Thoracic aorta (tissue), 2 donors: ENCODE results near the gene PITPNC1. TPM values are rescaled to one million over a fixed set of nuclear protein-coding genes. Genes with fewer than 3 reads are reported as not detected.

Experiments used
- ATAC-seq: fragments of 150-250 bp; one replicate; pipeline ENCODE4 v1.8.0; 2017; ENCODE audit warnings: low read depth; ENCODE audit not compliant: insufficient number of reproducible peaks, low FRiP score
- DNase-seq: peaks from one replicate; pipeline ENCODE4 v3.0.0-alpha.2; 2020; ENCODE audit warnings: low spot score
- H3K27ac ChIP-seq, 2 donors: fragments of 200-600 bp; sonication (generic); 1 replicate in 1 of 2; 2 replicates in 1 of 2; pipeline ENCODE4 v1.5.1; 2016; ENCODE audit warnings: mild to moderate bottlenecking in 2 of 2, moderate library complexity in 2 of 2
- H3K27me3 ChIP-seq: fragments of 200-600 bp; sonication (generic); replicated peaks from 2 replicates; pipeline ENCODE4 v1.6.0; 2016; ENCODE audit warnings: mild to moderate bottlenecking; ENCODE audit not compliant: insufficient read depth
- H3K36me3 ChIP-seq: fragments of 200-600 bp; sonication (generic); one replicate; pipeline ENCODE4 v1.5.1; 2016
- H3K4me1 ChIP-seq, 2 donors: fragments of 200-600 bp; sonication (generic); 1 replicate in 1 of 2; 2 replicates in 1 of 2; pipeline versions ENCODE4 v1.5.1 to v1.6.0; 2016; ENCODE audit warnings: low read depth in 2 of 2, mild to moderate bottlenecking in 1 of 2; ENCODE audit not compliant: control insufficient read depth in 1 of 2
- H3K4me3 ChIP-seq: fragments of 200-600 bp; sonication (generic); 2 replicates; pipeline ENCODE4 v1.5.1; 2016; ENCODE audit warnings: mild to moderate bottlenecking
- H3K9me3 ChIP-seq: fragments of 200-600 bp; sonication (generic); 2 replicates; pipeline ENCODE4 v1.5.1; 2016
- CTCF ChIP-seq: fragments of 200-600 bp; sonication (generic); IDR thresholded peaks from one replicate; pipeline ENCODE4 v1.5.1; 2019; ENCODE audit warnings: antibody characterized with exemption
- total RNA-seq, 2 donors: library from RNA; depleted of rRNA; stranded (reverse); fragments of >200 nt; gene quantifications; one replicate each; pipeline versions ENCODE4 v1.1.0 to v1.2.3, GENCODE V29; 2016

PITPNC1 gene
- total RNA-seq, 2 donors from 2014 or later: 8.4 to 28.8 TPM

GRCh38 chr17:67605256-67605912 lies 228.3 kb downstream of the PITPNC1 start:
- TF ChIP-seq CTCF: no peak
- H3K27ac ChIP-seq: no peak overlapping the region
- H3K4me1 ChIP-seq: peaks cover 7 to 27% of the 10 kb centered on the region in 2 donors
- DNase-seq (no peak), ATAC-seq (no peak)
- H3K27me3 ChIP-seq: no peaks in the 10 kb centered on the region
- H3K9me3 ChIP-seq: no peaks in the 10 kb centered on the region
- H3K36me3 ChIP-seq: no peaks in the 10 kb centered on the region
- H3K4me3 ChIP-seq: no peak overlapping the region

GRCh38 chr17:67606471-67606870 lies 229.4 kb downstream of the PITPNC1 start:
- no peak for TF ChIP-seq CTCF
- DNase-seq (no peak), ATAC-seq (no peak)
- H3K27ac ChIP-seq: no peak overlapping the region
- no peaks in the 10 kb centered on the region for H3K9me3 ChIP-seq
- peaks cover 7 to 27% of the 10 kb centered on the region in 2 donors for H3K4me1 ChIP-seq
- H3K36me3 ChIP-seq: no peaks in the 10 kb centered on the region
- H3K27me3 ChIP-seq: no peaks in the 10 kb centered on the region
- H3K4me3 ChIP-seq: no peak overlapping the region

- ATAC-seq (no peak), DNase-seq (no peak)
- Histone ChIP-seq H3K27ac (no peak overlapping the region), H3K36me3 (no peaks in the 10 kb centered on the region), H3K4me1 (peaks cover 7 to 27% of the 10 kb centered on the region in 2 donors), H3K4me3 (no peak overlapping the region), H3K9me3 (no peaks in the 10 kb centered on the region), H3K27me3 (no peaks in the 10 kb centered on the region)
- TF ChIP-seq CTCF: no peak
Observed at GRCh38 chr17:67606896-67607604, 230.0 kb downstream of the PITPNC1 start.

- no peak for TF ChIP-seq CTCF
- H3K36me3 ChIP-seq: no peaks in the 10 kb centered on the region
- H3K9me3 ChIP-seq: no peaks in the 10 kb centered on the region
- no peak overlapping the region for H3K27ac ChIP-seq
- ATAC-seq (no peak), DNase-seq (no peak)
- H3K4me3 ChIP-seq: no peak overlapping the region
- H3K4me1 ChIP-seq: peaks cover 4 to 20% of the 10 kb centered on the region in 2 donors
- no peaks in the 10 kb centered on the region for H3K27me3 ChIP-seq
Observed at GRCh38 chr17:67610061-67610460, 233.0 kb downstream of the PITPNC1 start.

DNA sequence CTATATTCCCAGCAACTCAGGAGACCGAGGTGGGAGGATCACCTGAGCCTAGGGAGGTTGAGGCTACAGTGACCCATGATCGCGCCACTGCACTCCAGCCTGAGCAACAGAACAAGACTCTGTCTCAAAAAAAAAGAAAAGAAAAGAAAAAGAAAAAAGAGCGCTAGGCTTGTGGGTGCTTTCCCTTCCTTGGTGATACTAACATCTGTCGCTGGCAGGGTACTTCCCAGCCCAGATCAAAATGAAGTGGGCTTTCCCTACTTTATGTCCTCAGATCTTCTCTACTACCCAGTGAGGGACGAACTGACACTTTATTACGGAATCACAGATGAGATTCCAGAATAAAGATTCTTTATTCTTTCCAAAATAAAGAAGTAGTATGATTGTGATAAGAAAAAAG lies 236.9 kb downstream of the PITPNC1 start:
- Histone ChIP-seq H3K4me1 (no peaks in the 10 kb centered on the region), H3K4me3 (no peak overlapping the region), H3K27me3 (no peaks in the 10 kb centered on the region), H3K36me3 (no peaks in the 10 kb centered on the region), H3K27ac (no peak overlapping the region), H3K9me3 (no peaks in the 10 kb centered on the region)
- TF ChIP-seq CTCF: no peak
- ATAC-seq: no peak
- no peak for DNase-seq
